HG03521 (cell line): ENCODE measurements around the gene AUTS2.
A peak's percentile ranks its signal among the peaks of the same experiment; 100 is the strongest.

Source experiments
- ATAC-seq: cut with Tn5 transposase; IDR thresholded peaks from one replicate; pipeline ENCODE4 v1.9.1; 2021; ENCODE audit warnings: mild to moderate bottlenecking, moderate library complexity; ENCODE audit not compliant: unreplicated experiment

The AUTS2 gene

DNA sequence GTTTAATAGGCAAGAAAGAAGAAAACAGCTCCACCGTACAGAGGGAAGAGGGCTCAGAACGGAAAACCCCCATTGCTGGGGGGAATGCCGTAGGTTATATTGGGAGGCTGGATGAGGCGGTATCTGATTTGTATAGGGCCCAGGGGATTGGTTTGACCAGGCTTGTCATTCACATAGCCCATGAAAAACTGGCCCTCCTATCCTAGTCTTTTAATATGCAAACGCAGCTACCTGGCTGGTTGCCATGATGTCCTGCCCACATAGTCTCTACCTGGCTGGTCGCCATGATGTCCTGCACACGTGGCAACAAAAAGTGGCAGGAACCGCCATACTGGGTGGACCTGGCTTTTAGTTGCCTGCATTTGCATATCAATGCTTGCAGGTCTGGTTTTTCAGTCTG, 84.7 kb downstream of the AUTS2 start:
- ATAC-seq: no peak

DNA sequence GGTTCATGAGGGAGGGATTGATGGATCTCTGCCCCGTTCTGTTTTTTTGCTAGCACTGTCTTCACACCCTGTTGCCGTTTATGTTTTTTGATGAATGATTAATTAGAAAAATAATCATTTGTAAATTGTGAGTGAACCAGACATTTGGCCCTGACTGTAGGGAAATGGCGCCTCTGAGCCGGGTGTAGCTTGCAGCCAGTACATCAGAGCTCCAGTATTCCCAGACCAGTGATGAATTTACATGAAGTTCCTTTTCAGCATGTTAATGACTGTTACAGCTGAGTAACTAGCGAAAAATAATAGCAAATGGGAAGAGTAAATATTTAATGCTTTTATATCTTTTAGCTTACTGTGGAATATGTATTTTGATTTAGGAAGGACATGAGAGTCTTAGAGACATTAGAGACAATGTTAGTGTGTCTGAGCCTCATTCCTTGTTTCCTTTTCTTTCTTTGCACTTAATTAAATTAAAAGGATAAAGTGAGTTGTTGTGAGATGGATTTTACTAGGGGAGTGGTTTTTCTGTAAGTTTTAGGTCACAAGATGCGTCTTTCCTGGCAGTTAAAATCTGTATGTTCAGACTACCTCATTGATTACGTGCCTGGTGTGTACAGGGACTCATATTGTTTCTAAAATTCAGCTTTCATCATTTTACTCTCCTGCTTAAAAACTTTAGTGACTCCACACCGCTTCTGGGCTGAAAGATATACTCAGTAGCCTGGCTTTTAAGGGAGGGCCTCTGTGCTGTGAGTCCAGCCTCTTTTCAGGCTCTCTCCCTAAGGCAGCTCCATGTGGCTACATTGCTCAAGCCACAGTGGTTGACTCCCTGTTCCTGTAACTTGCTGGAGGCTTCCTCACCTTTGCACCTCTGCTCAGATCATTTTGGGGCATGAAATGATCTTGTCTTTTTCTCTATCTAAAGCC, 86.4 kb downstream of the AUTS2 start:
- ATAC-seq: no peak

DNA sequence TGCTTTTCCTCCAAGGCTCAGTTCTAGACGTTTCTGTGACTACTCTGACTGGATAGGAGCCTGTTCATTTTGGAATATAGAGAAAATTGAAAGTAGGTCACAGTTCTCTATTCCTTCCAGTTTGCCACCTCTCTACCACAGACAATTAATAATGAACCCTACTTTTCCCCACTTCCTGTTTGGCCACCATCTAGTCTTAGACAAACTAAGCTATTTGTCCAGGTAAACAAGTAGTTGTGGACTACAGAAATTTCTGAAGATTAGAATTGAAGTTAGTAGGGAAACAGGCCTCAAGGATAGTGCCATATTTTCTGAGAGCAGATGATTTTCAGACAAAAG, 87.0 kb downstream of the AUTS2 start:
- no peak for ATAC-seq

DNA sequence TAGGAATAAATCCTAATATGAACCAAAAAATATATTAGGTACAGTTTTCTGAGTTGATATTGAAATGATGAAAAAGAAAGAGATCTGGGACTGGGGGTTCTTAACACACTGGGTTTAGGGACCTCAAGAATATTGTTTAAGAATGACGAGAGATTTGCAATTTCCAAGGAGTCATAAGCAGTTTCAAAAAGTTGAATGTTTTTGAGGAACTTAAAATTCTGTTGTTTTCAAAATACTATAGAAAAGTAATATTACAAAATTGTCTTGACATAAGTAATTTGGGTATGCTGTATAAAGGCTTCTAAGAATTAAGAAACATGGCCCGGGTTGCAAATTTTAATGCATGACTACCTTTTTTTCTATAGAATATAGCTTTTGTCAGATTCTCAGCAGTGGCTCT, 88.1 kb downstream of the AUTS2 start:
- ATAC-seq: no peak

DNA sequence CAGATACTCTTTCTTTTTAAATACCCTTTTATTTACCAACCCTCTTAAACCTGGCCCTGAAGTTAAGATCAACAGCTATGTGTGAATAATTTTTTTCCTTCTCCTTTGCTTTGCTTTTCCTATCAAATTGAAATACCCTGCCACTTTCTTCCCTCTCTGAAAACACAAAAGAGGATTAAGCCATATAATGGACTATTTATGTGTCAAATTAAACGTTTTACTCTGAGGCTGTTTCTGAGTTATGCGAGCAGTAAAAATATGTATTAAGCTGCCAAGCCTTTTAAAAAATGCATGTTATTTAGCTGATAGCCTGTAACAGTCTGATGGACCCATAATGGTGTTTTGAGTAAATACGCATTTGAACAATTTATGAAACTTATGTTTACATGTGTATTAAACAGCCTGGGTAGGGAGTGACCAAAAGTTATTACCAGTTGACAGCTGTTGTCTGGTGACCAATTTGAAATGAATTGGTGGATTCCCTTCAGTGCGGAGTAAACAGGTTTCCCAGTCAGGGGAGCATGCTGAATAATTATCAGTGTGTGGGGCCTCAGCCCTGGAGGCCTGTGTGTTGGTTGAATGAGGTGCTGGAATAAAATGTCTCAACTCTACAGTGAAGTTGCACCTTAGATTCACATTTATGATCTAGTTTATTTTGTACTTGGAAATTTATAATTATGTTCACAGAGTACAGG, 89.6 kb downstream of the AUTS2 start:
- no peak for ATAC-seq

DNA sequence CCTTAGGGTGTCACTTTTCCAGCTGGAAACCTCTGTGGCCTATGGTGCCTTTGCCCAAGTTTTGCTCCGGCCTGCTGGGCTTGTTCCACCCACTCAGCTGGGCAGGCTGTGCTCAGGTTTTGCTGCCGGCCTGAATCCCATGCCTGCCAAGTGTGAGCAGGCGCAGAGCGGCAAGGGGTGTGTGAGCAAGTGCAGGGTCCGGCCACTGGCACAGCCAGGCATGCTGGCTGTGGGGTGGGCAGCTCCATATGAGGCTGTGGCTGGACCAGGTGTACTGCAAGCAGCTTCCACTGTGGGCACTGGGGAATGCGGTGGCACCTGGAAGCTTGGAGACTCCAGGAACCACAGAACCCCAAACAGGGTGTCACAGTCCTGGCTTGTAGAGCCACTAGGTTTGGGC, 92.1 kb downstream of the AUTS2 start:
- no peak for ATAC-seq

DNA sequence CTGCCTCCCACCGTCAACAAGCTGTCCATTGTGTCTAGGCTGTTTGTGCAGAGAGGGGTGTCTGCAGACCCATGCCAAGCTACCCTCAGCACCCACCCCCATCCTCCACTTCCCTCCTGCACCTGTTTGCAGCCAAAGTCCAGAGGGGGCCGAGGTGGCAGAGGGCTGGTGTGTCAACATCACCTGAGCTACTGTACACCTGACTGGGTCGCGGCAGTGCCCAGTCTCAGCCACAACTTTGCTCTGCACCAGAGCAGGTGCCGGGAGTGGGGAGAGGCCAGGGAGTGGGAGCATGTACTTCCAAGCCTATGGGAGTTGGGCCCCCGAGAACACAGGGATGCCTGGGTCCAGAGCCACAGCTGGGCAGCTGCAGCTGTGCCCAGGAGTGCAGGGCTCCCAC, 93.1 kb downstream of the AUTS2 start:
- ATAC-seq: no peak

DNA sequence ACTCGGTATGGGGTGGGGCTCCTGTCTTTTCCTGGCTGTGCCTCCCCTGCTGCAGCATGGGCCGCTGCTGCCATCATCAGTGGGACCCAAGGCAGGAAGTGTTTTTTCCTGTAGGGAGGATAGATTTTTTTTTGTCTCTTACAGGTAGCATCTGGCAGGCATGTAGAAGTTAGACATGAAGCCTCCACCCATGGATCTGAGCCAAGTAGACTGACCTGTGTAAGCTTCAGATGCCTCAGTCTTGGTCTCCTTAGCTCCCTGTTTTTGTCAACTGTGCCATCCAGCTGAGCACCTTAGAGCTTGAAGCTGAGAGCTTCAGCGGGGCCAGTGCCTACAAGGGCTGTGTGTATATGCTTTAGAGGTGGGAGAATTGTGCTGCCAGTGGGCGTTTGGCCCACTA, 93.5 kb downstream of the AUTS2 start:
- ATAC-seq: no peak

DNA sequence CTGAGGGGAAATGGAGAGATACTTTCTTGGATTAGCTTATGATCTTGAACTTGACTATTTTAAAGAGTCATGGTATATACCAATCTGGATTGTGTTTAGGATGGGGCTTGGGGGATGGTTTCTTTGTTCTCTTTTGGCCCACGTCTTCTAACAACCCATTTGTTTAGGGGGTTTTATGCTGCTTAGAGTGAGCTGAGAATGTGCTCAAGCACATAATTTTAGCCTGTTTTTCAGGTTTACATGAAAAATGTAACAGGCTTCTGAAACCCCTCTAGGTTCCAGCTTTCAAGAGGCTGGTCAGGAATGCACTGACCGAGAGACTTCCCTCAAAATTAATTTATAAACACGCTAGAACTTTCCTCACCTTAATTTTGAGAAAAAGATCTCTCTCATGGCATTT, 94.3 kb downstream of the AUTS2 start:
- ATAC-seq: no peak

DNA sequence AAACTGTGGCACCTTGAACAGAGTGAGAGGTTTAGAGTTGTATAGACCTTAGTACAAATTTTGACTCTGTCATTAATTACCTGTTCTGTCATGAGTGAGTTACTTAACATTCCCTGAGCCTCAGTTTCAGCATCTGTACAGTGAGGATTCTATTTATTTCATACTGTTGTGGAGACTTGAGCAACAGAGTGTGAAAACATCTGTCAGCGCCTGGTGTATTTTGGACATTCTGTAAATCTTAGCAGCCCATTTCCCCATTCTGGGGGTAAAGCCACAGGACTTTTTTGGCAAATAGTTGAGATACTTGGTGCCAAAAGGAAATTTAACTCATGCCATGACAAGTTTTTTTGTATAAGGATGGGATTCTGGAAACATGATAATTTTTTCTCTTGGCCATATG, 94.8 kb downstream of the AUTS2 start:
- no peak for ATAC-seq

DNA sequence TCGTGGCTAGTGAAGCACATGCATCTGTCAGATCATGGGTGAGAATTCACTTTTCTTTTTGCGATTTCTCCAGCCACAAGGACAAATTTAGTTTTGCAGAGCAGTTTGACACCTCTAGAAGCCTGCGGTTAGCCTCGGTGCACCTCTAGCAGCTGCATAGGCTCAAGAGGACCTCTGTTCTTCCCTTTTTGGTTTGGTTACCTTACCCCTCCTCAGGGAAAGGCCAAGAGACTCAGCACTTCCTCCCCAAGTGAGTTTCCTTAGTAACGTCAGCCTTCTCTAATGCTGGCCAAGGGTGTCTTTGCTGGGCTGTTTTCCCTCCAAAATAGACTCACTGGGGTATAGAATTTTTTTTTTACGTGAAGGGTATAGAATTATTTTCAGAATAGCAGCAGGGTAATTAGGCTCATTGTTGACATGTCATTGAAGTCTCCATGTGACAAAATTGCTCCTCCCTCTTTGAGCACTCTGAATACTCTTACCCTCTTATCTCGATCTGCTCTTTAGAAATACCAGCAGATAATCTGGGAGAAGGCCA, 97.8 kb downstream of the AUTS2 start:
- ATAC-seq: peak; percentile 74

DNA sequence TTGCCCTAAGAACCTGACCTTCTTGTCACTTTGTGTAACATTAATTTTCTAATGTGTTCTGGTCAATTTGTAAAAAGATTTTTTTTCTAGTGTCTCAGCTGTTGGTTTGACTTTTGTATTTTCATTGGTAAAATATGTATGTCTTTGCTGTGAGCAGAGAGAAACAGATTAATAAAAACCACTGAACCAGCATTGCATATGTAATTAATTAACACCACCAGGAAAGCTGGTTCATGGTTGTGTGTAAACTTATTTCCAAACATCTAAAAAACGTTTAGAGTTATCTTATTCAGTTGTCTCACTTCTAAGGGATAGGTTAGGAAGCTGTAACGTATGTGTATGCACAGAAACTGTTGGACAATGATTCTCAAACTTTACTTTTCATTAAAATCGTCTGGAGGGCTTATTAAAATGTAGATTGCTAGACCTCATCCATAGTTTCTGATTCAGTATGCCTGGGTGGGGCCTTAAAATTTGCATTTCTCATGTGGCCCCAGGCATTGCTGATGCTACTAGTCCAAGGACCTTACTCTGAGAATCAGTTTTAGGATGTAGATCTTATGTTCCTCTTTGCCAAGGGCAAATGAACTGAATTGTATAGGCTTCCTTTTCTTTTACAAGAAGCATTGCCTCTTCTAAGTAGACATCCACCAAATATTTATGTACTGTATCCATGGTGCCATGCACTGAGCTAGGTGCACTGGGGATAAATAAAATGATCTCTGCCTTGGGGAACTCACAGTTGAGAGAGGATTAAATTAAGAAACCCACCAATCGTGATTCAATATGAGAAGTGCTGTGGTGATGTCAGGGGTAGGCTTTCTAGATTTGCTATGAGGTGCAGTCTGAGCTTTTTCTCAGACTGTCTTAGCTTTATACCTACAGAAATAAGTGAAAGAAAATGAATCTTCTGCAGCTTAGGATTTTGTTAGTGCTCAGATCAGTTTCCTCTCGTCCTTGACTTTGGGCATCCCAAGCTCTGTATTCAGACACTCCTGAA, 98.7 kb downstream of the AUTS2 start:
- ATAC-seq: no peak

DNA sequence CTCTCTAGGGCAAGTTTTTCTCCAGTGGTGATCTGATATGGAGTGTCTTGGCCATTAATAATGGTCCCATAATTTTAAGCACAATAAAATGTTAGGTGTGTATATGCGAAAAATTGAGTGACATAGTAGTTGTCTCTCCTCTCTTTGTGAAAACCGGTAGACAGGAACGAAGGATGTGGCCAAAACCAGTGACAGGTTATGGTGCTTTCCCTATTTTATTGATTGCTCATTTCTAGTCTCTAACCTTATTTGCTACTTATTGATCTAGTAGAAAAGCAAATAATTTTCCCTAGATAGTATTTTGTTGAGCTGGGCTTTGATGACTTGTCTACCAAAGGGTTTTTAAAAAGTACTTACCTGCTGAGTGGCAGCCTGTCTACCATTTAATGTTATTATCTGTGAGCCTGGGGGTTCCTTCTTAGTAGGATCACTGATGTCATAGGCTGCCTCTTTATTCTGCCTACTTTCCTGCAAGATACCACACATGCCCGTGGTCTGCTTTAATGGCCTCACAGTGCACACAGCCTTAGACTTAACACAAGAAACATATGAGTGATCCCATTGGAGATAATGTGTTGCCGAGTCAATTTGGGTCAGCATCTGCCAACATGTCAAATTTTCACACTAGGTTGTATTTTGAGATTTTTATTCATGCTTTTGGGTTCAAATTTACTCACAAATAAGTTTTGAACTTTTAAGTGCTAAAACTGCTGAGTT, 100.0 kb downstream of the AUTS2 start:
- ATAC-seq: no peak

DNA sequence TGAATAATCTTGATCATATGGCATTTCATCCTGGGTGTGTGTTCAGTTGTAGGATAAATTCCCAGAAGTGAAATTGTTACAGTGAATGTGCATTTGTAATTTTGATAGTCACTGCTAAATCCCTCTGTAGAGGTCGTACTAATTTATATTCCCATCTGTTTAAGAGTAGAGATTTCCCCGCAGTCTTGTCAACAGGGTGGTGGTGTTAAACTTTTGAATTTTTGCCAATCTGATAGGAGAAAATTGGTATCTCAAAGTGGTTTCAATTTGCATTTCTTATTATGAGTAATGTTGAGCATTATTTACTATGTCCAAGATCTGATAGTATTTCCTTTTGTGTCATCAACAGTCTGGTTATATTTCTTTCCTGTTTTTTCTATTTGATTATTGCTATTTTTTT, 101.7 kb downstream of the AUTS2 start:
- no peak for ATAC-seq

DNA sequence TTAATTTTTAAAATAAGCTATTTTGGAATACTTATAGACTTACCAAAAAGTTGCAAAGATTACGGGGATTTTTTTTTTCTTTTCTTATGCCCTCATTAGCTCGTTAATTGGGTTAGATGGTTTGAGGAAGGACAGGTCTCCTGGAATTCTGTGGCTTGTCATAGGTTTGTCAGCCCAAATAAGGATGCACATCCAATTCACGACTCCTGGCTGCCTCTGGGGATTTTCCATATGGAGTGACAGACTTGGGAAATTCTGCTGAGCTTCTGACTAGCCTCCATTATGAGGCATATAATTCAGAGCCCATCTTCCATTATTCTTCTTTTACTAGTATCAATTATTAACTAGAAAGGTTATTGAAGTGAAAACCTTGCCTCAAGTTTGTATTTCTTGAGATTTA, 102.1 kb downstream of the AUTS2 start:
- ATAC-seq: no peak

DNA sequence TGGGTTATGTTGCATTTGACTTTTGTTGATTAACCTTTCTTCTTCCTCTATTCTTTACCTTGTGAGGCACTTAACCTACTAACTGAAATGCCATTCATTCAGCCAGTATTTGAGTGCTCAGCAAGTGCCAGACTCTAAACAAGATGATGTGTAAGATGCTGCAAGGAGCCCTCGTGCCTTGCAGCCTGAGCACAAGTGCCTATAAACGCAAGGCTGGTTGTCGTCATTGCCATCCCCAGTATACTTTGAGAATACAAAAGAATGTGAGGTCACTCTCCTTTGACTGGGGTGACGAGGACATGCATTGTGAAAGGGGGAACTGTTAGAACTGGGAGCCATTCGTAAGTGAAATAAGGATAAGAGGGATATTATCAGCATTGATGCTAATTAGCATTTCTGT, 103.0 kb downstream of the AUTS2 start:
- no peak for ATAC-seq

DNA sequence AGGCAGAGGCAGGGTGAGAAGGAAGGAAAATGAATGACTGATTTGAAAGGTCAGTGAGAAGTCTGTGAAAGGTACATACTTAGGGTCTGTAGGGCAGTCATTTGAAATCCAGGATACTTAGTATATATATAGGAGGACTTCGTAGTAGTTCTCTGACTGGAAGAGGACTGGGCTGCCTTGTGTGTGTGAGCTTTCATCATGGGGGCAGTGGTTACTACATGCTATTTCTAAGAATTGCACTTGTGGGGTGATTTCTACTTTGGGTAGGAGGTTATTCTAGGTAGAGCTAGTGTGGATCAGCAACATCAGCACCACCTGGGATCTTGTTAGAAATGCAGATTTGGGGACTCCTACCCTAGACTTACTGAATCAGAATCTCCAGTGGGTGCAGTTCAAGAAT, 104.1 kb downstream of the AUTS2 start:
- no peak for ATAC-seq

DNA sequence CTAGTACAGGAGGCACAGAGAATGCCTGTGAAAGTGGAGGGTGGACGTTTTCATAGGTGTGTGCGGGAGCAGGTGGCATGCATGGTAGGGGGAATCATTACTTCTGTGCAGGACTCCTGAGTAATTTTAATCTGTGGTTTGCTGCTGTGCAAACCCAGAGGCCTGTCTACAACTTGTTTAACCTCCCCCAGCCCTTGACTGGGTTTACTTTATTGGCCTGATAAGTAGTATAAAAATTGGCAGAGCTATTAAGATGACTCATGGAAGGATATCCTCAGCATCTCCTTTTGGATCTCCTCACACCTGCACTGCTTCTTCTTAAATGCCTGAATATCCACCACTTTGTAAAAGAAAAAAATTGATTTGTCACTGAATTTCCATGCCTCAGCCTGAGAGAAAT, 104.8 kb downstream of the AUTS2 start:
- ATAC-seq: no peak

DNA sequence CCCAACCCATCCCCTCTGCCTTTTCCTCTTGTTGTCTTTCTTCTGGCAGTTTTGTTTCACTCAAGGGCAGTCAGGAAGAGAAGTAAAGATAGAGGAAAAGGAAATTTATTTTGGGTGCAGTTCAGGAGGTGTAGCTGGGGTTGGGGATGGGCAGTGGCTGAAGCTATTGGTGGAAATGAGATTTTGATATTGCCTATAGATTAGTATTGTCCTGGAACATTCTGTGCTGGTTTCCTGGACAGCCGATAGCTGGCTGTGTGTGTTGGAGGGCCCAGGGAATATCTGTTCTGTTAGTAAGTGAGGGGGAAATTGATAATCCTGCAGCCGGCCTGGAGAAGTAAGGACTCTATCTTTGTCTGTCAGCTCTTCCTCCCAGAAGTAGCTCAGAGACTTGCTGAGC, 107.8 kb downstream of the AUTS2 start:
- no peak for ATAC-seq

DNA sequence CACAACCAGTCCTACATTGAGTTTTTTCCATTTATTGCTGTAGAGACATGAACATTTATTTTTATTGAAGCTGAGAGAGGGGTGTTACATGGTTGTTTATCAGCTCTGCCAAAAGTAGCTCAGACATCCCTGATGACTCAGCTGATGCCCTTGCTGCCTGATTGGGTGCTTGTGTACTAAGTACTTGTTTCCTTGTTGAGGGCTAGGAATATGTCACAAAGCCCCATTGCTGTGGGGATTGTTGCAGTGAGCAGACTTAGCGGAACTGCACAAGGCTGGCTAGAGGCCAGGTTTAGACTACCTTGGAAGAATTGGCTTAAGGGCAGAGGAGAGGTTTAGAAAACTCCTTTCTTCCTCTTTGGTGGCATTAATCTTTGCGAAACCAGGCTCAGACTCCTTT, 110.6 kb downstream of the AUTS2 start:
- ATAC-seq: no peak
